Astrocyte of the cerebellum (primary cell): ENCODE results near the gene GABPB1.

ENCODE experiments used
- DNase-seq: peaks from one replicate; pipeline ENCODE4 v3.0.0-alpha.2; 2011; ENCODE audit warnings: low read depth
- H3K4me3 ChIP-seq: 2 replicates; pipeline ENCODE4 v1.5.1; 2011; ENCODE audit warnings: mild to moderate bottlenecking, low read depth, low read length, moderate library complexity
- CTCF ChIP-seq: IDR thresholded peaks from 2 replicates; pipeline ENCODE4 v1.5.1; 2012; ENCODE audit warnings: low read length, low read depth, moderate library complexity, mild to moderate bottlenecking; ENCODE audit errors: missing control alignments
- in situ Hi-C: cut with HindIII; loops from 2 replicates; pipeline ENCODE4 v1.10.0; 2017; ENCODE audit warnings: low sequenced_read_pairs

Gene GABPB1

GRCh38 chr15:50257924-50258323 is 97.1 kb downstream of the GABPB1 start:
- no peak overlapping the region for H3K4me3 ChIP-seq
- no peak for TF ChIP-seq CTCF
- in situ Hi-C loops, result no loop called here
- DNase-seq, result no peak

- TF ChIP-seq CTCF, result no peak
- no peak overlapping the region for H3K4me3 ChIP-seq
- in situ Hi-C loops, result no loop called here
- no peak for DNase-seq
These were observed 97.7 kb downstream of the GABPB1 start for GRCh38 chr15:50257332-50257731.

DNA sequence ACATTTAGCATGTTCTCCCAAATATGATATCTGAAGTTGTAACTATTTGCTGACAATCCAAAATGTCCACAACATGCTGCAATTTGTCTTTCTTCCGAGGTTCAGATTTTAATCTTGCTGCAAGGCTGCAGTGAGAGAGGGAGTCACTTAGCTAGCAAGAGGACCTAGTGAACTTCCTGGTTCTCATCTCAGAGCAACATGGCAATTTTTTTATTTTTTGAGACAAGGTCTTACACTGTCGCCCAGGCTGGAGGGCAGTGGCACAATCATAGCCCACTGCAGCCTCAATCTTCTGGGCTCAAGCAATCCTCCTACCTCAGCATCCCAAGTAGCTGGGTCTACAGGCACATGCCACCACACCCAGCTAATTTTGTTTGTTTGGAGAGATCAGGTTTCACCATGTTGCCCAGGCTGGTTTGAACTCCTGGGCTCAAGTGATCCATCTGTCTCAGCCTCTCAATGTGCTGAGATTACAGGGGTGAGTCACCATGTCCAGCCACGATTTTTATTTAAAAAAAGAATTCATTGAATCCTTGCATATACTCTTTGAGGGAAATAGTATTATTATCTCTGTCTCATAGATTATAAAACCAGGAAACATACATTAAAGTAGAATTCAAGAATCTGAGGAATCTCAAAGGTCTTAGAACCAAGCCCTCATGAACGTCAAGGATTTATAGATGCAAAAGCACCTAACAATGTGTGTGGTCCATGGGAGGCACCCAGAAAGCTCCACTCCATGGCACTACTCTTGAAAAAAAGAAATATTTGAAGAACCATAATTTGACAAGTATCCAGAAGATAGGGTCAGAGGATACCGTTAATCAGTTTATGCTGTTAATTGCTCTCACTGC is 98.6 kb downstream of the GABPB1 start:
- H3K4me3 ChIP-seq, result no peak overlapping the region
- TF ChIP-seq CTCF, result no peak
- in situ Hi-C loops, result no loop called here
- no peak for DNase-seq

- TF ChIP-seq CTCF, result no peak
- no peak overlapping the region for H3K4me3 ChIP-seq
- in situ Hi-C loops, result loop anchor here (5.0 kb wide), 1 partner anchor 35 kb away; no protein-coding TSS in a partner anchor
- DNase-seq, result no peak
These were observed 102.4 kb downstream of the GABPB1 start for GRCh38 chr15:50252556-50252955.

GRCh38 chr15:50251638-50252182 is 103.3 kb downstream of the GABPB1 start:
- in situ Hi-C loops, result loop anchor here (5.0 kb wide), 1 partner anchor 34 kb away; no protein-coding TSS in a partner anchor
- TF ChIP-seq CTCF, result no peak
- no peak overlapping the region for H3K4me3 ChIP-seq
- no peak for DNase-seq

- no peak for DNase-seq
These were observed 104.1 kb downstream of the GABPB1 start for GRCh38 chr15:50250760-50251394.

More at GRCh38 chr15:50250760-50251394, 104.1 kb downstream of the GABPB1 start:
- in situ Hi-C loops, result loop anchor here (5.0 kb wide), 1 partner anchor 34 kb away; no protein-coding TSS in a partner anchor
- no peak for TF ChIP-seq CTCF
- no peak overlapping the region for H3K4me3 ChIP-seq
